ENCODE data around the gene GNA15.

GNA15 gene

GRCh38 chr19:3208317-3209207 is 72.7 kb downstream of the GNA15 start:
- no peak for DNase-seq (ENCODE audit: low spot score)

- DNase-seq (ENCODE audit: low spot score), result peak; percentile 35
Measured at GRCh38 chr19:3210347-3211017, 74.6 kb downstream of the GNA15 start.

- DNase-seq (ENCODE audit: low spot score), result no peak
Measured at GRCh38 chr19:3211191-3211590, 75.4 kb downstream of the GNA15 start.

- DNase-seq (ENCODE audit: low spot score), result no peak
Measured at GRCh38 chr19:3213159-3213558, 77.3 kb downstream of the GNA15 start.
